SK-N-DZ (cell line): ENCODE data around the gene FTO.

Source experiments
- DNase-seq: peaks from one replicate; pipeline ENCODE4 v3.0.0-alpha.2; 2015; ENCODE audit warnings: low spot score

The FTO gene

DNA sequence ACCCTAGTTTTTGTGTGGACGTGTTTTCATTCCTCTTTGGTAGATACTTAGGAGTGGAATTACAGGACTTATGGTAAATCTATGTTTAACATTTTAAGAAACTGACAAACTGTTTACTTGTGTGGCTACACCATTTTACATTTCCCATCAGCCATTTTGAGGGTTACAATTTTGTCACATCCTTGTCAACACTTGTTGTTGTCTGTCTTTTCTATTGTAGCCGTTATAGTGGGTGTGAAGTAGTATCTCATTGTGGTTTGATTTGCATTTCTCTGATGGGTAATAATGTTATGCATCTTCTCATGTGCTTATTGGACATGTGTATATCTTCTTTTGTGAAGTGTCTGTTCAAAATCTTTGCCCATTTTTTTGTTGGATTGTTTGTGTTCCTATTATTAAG, 4.5 kb downstream of the FTO start:
- no peak for DNase-seq

DNA sequence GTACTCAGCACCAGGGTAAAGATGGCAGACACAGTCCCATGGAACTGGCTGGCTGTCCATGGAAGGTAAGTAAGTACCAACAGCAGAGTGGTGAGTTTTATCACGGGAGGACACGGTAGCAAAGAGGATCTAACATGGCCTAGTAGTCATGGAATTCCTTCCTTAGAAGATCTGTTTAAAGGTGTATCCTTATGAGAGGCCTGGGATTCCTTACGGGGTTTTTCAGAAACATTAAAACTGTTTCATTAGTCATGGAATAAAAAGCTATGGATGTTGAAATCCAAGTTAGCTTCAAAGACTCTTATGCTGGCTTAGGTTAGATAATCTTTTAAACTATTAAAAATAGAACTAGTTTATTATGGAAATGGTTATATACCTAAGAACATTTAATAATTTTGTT, 7.4 kb downstream of the FTO start:
- no peak for DNase-seq

DNA sequence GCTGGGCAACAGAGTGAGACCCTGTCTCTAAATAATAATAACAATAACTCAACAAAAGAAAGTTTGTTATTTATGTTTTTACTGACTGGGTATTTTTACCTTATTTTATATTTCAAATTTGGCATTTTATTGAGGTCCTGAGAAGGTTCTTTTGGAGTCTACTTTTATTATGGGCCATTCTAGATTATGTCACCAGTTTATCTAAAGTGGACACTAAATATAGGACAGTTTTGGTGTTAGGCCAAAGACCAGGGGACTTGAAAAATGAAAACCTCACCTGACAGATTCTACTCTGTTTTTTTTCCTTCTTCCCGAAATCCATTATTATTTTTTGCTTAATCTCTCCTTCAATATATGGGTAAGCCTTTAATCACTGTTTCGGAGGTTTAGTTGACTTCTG, 8.1 kb downstream of the FTO start:
- DNase-seq = no peak

DNA sequence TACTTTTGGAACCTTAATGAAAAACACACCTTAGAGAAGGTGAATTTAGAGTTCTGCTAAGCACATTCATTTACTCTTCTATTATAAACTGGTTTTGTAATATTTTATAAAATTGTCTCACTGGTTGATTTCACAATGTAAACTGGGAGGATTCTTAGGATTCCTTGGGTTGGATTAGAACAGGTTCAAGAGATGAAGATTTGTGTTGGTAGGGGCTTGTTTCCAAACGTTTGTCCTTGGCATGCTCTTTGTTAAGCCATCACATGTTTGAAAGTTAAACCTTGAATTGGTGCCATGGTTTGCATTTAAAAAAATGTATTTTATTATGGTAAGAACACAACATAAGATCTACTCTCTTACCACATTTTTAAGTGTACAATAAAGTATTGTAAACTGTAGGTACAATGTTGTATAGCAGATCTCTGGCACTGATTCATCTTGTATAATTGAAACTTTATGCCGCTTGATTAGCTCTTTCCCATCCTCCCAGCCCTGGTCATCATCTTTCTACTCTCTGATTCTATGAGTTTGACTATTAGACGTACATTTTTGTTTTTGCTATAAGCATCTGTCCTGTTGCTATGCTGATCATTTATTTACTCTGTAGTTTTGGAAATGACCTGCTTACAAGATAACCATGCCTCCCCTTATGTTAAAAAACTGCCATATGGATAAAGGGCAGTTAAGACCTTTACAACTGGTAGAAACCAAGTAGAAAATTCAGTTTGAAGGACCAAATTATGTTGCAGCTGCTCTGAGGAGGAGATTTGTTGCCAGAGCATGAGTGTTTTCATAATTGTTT, 9.6 kb downstream of the FTO start:
- DNase-seq = no peak

DNA sequence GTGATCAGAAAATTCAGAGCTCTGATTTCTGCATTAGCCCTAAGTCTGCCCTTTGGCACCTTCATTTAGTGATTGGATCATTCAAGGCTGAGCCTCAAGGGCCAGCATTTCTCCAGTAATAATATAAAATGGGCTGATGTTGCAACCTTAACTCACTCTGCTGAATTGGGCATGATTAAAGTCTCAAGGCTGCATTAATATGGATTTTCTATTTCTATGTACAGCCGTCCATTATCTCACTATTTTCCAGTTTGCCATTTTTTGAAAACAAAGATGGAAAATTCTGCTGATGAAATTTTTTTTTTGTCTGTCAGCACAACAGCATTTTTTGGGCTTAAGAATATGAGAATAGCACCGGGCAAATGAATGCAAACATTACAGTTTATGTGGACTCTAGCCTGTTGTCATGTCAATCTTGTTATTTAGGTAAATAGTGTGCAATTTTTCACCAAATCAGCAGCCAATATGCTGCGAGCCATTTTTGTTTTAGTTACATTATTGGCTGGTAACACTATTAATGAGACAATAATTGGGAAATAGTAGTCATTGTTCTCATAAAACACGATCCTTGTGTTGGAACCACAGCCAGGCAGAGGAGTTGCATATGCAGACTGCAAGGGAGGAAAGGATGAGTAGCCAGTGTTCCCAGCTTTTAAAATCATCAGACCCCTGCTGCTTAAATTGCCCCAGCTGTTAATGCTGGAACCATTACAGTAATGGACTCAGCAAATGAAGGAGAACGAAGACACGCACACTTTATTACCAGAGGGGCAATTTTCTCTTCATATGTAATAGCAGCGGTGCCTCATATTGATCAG, 10.5 kb downstream of the FTO start:
- no peak for DNase-seq

DNA sequence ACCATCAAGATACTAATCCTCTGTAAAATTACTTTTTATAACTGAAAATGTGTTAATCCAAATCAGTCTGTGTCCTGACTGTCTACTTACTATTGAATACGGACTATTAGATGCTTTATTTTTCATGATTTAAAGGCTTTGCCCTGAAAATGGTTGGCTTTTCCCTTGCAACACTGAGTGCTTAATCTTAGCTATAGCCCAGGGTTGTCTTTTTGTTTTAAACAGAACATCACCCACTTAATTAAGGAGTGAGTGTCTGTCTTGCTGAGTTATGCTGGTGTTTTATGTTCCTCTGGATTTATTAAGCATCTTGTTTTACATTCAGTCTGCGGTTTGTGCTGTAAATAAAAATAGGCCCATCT, 11.0 kb downstream of the FTO start:
- DNase-seq = no peak

DNA sequence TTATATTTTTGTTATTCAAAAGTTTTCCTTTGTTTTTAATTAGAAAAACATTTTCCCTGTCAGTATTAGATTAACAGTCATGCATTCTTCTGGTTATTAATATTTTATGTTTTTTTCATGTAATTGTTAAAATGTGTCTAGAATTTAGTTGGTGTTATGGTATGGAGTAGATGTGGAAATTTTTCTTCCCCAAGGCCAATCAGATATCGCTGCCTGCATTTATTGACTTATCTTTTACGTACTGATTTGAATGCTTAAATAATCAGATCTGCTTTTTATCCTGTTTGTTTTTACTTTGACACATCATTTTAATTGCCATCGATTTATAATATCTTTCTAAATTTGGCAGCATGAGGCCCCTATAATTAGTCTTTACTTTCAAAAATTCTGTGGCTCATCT, 13.6 kb downstream of the FTO start:
- no peak for DNase-seq

DNA sequence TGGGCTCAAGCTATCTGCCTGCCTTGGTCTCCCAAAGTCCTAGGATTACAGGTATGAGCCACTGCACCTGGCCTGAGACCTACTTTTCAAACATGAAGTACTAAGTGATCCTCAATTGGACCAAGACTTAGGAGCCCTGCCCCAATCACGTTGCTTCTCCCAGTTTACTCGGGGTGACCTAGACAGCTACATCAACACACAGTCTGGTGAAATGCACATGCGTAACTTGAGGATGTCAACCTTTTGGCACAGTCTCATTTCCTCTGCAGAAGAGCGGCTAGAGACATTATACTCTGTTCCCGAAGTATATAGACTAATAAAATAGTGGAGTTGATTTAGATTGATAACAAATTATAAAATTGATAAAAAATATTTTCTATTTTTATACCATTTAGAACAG, 17.1 kb downstream of the FTO start:
- no peak for DNase-seq

DNA sequence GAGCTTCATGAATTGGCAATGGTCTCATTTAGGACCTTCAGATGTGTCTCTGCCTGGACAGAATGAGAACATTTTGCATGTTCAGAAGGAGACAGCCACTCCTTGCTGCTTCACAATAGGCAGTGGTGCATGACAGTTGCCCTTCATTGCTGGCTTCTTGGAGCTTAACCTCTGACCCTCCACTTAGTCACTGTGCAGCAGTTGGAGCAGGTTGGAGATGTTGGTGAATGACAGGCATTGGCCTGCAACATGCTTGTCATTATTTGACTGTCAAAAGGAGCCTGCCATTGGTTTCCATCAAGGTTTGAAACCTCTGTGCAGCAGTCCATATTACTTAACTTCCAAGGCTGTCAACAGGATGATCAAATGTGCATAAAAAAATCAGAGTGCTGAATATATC, 22.7 kb downstream of the FTO start:
- peak; percentile 31 for DNase-seq

DNA sequence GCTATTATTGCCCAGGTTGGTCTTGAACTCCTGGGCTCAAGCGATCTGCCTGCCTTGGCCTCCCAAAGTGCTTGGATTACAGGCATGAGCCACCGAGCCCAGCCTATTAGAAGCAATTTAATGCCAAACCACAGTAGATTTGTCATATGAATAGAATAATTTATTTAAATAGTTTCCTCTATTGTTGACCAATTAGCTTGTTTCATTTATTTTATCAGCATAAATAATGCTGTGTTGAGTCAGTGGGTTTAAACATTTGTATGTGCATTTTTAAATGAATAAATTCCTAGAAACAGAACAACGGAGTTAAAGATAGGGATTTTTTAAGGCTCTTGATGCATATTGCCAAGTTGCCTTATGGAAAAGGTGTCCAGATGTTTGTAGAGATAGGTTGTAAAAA, 26.7 kb downstream of the FTO start:
- DNase-seq = no peak

DNA sequence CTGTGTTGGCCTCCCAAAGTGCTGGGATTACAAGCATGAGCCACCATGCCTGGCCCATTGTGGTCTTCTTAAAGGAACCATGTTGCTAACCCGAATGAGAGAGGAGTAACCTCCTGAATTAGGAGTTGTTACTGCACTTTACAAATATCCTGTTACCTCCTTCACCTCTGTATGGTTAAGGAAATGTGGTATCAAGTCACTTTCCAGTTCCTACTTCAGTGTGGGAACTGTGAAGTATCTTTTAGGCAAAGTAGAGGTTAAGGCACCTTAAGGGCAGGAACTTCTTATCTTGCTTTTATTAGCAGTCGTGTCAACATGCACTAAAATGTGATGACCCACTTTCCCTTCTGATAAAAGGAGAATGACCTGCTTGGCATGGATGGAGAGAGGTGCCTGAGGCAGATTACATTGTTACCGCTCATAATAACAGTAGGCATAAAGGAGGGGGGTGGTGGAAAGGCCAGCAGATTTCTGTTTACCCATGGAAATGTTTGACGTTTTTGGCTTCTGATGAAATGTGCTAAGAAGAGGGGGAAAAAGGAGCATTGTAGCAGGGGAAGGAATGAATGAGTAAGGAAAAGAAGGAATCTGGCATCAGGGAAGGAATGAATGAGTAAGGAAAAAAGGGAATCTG, 28.5 kb downstream of the FTO start:
- DNase-seq = no peak

DNA sequence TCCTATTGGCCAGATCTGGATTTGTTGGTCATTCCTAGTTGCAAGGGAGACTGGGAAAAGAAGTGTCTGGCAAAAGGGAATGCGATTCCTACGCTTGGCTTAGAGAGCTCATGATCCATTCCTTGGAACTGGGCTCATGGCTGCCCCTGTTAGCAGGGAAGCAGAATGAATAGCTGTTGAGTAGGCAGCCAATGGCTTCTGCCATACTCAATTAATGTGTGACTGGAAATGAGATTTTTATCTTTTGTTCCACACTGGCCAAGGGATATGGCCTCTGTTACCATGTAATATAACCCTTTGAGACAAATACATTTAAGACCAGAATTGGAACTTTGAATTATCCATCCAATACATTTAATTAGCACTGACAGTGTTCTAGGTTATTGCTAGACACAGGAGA, 31.0 kb downstream of the FTO start:
- DNase-seq = peak; percentile 48

DNA sequence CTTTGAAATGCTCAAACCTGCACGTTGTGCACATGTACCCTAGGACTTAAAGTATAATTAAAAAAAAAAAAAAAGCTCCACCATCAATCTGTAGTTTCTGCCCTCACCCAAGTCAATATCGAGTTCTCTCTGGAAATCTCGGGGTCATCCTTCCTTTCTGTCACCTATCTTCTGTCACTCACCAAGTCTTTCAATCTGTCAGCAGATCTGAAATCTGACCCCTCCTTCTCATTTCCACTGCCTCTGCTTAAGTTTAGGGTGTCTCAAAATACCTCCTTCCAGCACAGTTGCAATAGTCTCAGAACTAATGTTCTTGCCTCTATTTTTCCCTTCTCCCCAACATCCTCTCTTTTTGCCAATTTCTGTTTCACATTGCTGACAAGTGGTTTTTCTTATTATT, 32.3 kb downstream of the FTO start:
- DNase-seq = no peak

DNA sequence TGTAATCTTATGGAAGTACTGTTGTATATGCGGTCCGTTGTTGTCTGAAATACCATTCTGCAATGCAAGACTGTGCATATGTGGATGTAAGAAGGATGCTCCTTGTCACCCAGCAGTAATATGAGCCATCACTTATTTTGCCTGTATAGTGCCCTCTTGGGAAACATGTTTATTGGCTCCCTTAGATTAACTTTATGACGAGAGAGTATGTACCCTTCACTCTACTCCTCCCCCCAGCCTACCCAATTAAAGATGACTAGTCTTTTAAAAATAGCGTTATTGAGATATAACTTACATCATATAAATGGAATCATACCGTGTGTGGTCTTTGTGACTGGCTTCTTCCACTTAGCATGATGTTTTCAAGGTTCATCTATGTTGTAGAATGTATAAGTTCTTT, 33.6 kb downstream of the FTO start:
- no peak for DNase-seq

DNA sequence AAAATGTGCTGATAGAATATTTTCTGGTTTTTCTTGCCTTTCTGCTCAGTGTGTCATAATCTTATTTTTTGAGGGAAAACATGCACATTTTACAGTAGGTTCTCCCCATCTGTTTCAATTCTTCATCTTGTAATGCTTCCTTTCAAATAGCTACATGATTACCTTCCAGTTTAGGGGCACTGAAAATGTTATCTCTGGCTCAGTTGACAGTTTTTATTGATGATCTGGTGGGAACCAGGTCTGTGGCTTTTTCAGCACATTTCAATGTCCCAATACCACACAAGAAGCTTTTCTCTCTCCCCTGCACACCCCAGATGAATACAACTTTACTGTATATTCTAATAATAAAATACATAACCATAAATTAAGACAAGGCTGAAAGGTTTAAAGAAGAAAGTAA, 36.5 kb downstream of the FTO start:
- DNase-seq = peak; percentile 60

DNA sequence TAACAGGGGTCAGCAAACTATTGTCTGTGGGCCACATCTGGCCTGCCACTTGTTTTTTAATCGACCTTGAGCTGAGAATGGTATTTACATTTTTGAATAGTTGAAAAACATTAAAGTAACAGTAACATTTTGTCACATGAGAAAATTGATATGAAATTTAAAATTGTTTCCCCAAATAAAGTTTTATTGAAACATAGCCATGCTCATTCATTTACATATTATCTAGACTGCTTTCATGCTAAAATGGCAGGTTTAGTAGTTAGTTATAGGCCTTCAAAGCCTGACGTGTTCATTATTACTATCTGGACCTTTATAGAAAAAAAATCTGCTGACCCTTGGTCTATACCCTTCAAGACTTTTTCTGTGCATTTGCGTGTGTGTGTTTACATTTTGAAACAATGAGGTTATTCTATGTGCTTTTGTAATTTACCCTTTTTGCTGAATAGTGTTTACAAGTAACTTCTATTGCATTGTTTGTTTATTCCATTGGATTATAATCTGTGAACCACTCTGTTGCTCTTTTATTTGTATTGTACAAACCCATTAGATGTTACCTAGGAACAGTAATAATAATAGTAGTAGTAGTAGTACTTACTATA, 37.1 kb downstream of the FTO start:
- DNase-seq = no peak

DNA sequence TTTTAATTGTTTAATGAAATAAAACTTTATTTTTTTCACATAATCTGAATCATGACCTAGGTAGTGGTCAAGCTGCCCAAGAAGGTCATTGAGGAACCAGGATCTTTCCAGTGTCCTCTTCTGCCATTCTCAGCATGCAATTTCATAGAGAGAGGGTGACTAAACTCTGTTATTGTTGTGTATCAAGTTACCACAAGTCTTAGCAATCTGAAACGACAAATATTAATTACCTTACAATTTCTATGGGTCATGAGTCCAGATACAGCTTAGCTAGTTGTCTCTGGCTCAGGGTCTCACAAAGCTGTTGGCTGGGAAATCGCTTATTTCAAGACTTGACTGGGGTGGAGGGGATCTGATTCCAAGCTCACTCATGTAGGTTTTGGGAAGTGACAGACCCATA, 37.6 kb downstream of the FTO start:
- no peak for DNase-seq

DNA sequence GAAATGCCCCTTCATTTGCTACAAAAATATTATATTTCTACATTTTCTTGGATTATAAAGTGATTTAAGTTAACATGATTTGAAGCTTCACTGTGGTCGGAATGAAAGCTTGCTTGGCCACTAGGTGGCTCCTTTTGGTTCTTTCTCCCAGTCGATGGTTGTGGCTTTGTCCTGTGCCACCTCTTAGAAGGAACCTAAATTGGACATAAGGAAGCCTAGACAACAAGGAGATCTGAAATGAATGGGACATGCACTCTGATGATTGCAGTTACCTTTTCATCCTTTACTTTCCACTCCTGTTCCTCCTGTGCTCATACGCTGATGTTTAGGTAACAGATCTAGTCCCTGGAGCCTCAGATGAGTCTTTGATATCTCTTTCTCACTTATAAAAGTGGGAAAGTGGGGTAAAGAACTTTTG, 39.2 kb downstream of the FTO start:
- DNase-seq = peak; percentile 24

DNA sequence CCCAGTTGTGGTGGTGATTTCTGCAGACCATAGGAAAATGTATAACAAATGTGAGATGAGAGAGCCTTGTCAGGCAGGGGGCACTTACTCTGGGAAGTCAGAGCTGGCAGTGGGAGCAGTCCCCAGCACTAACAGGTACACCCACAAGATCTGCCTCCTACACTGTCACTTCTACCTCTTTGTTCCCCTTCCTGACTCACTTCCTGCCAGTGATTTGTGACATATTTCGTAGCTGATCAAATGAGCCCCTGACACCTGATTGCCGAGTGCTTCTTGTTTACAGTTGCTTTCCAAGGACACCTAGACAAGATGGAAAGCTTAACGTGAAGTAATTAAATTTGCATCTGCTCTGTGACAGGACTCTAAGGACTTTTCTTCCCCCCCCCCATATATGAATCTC, 40.5 kb downstream of the FTO start:
- DNase-seq = no peak

DNA sequence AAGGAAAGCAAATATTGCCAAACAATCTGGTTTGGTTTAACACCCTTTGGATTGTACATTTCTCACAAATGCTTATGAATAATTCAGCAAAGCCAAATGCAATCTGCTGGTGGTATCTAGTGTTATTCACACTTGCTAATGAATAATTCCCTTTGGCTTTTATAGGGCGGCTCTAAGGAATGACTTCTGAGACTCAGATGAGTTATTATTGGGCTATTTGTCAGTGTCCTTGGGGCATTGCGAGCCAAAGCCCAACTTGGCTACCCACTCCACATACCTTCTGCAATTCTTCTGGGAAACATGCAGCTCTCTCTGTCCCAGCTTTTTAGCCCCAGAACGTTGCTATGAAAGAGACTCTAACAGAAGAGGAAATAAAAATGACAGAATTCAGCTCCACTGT, 41.1 kb downstream of the FTO start:
- no peak for DNase-seq

DNA sequence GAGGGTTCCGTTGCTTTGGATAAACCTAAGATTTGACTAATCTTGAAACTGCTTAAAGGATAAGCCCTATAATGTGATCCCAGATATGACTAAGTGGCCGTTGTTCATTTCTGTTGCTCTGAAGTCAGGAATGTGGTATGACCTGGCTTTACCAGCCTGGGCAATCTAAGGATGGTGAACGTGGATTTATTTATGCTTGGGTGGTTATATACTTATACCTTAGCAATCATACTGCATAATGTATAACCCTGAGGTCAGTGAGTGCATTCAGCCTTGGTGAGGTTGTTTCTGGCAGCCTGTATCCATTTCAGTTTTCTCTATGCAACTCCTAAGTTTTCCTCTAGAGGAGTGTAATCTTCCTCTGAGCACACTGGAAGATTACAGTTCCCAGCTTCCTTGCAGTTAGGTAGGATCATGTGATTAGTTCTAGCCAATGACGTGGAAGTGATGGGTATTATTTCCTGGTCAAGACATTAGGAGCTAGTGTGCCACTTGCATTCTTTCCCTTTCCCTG, 41.9 kb downstream of the FTO start:
- peak; percentile 20 for DNase-seq

DNA sequence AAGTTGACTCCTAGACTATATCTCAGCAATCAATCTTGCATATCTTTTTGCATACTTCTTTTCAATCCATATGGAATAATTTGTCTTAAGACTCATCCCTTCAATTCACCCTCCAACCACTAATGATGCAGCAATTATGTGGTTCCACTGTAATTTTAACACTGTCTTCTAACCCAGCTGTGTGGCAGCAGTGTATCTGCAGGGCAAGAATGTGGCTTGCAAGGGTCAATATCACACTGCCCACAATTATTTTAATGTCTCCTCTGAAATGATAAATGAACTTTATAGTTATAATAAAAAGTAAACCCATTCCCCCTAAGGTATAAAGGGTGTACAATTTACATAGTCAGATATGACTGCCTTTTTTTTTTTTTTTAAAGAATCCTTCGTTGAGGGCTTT, 48.6 kb downstream of the FTO start:
- no peak for DNase-seq
